Adrenal gland (tissue), 12 donors: ENCODE data around the gene ITGA11. TPM values are rescaled to one million over a fixed set of nuclear protein-coding genes. Genes with fewer than 3 reads are reported as not detected.
A peak's percentile ranks its signal among the peaks of the same experiment; 100 is the strongest.

Source experiments
- DNase-seq, 7 donors: peaks; one replicate each; pipeline ENCODE4 v3.0.0-alpha.2; 2019 to 2020
- H3K27ac ChIP-seq, 5 donors: fragments of 200-600 bp; sonication (generic) in 4 of 5; 1 replicate in 3 of 5; 2 replicates in 2 of 5; pipeline versions ENCODE4 v1.5.1 to v1.8.0; 2016 to 2020; ENCODE audit warnings: mild to moderate bottlenecking in 1 of 5
- H3K27me3 ChIP-seq: fragments of 200-600 bp; 2 replicates; pipeline ENCODE4 v1.8.0; 2021
- H3K36me3 ChIP-seq, 2 donors: fragments of 200-600 bp; replicated peaks in 1 of 2; 1 replicate in 1 of 2; 2 replicates in 1 of 2; pipeline versions ENCODE4 v1.5.1 to v1.8.0; 2018 to 2022
- H3K4me1 ChIP-seq, 2 donors: fragments of 200-600 bp; replicated peaks in 1 of 2; 1 replicate in 1 of 2; 2 replicates in 1 of 2; pipeline versions ENCODE4 v1.5.1 to v1.8.0; 2018 to 2021
- H3K4me3 ChIP-seq, 4 donors: fragments of 200-600 bp; sonication (generic) in 3 of 4; one replicate each; pipeline ENCODE4 v1.5.1; 2016 to 2018
- H3K9me3 ChIP-seq, 3 donors: fragments of 200-600 bp; sonication (generic) in 1 of 3; replicated peaks in 1 of 3; 1 replicate in 2 of 3; 2 replicates in 1 of 3; pipeline versions ENCODE4 v1.5.1 to v1.8.0; 2016 to 2021
- POLR2A ChIP-seq, 2 donors: fragments of 450-650 bp; IDR thresholded peaks; one replicate each; pipeline ENCODE4 v1.6.1; 2017; ENCODE audit warnings: antibody characterized with exemption in 2 of 2, mild to moderate bottlenecking in 2 of 2, moderate library complexity in 1 of 2
- WGBS, 4 donors: extraction: QIAGEN DNeasy Blood & Tissue Kit in 2 of 4; methylation state at CpG; one replicate each; pipeline versions ENCODE4 v1.1.5 to v1.1.7; 2013 to 2017; 5-methylcytosine and 5-hydroxymethylcytosine counted together
- intact Hi-C, 2 donors: fragments of 100-400 bp; cut with DNase I; formaldehyde crosslinking; loops; one replicate each; pipeline versions ENCODE4 v1.14.1 to v1.15.0; 2022 to 2023
- polyA plus RNA-seq, 3 donors: library from polyadenylated mRNA; stranded (reverse); fragments of 200-250 nt in 2 of 3; fragments of 350-450 nt in 1 of 3; fragmentation: Illumina TruSeq in 1 of 3; extraction: RNeasy Lipid Tissue Mini Kit (QIAGEN cat#74804) in 1 of 3; gene quantifications; one replicate each; pipeline ENCODE4 v1.2.3, GENCODE V29; 2013 to 2014
- total RNA-seq, 9 donors: library from RNA; depleted of rRNA in 4 of 9; stranded (reverse); fragments of >200 nt in 4 of 9; fragments of 120-200 nt in 1 of 9; fragmentation: NEBNext Ultra II Directional in 1 of 9; extraction: Animal tissue kit (Norgen Biotek cat#: 25700) in 1 of 9; gene quantifications; one replicate each; pipeline versions ENCODE4 v1.1.0 to v1.2.4, GENCODE V29; 2013 to 2023
- TF ChIP-seq, protein P1 (sequence below), 6 experiments: fragments of 450-650 bp in 4 of 6; fragments of 200-600 bp in 2 of 6; sonication (generic) in 1 of 6; IDR thresholded peaks; 1 replicate in 5 of 6; 2 replicates in 1 of 6; pipeline versions ENCODE4 v1.5.1 to v1.8.0; 2016 to 2021; ENCODE audit warnings: antibody characterized with exemption in 6 of 6, mild to moderate bottlenecking in 2 of 6, moderate library complexity in 1 of 6
- donor health status: healthy with polysubstance abuse.
- donor health status: Bipolar disorder and iron deficiency.
- donor health status: DM: yes; HTN: yes; CAD: no.
- donor health status: DM: no; HTN: no; CAD: no.
- donor health status: DM: no; HTN: no; CAD: no.
- donor health status: DM: yes; HTN: yes; CAD: no.

ITGA11 gene
- total and polyA plus RNA-seq, 12 donors, result 1.4 to 52.5 (median 7.5) TPM

DNA sequence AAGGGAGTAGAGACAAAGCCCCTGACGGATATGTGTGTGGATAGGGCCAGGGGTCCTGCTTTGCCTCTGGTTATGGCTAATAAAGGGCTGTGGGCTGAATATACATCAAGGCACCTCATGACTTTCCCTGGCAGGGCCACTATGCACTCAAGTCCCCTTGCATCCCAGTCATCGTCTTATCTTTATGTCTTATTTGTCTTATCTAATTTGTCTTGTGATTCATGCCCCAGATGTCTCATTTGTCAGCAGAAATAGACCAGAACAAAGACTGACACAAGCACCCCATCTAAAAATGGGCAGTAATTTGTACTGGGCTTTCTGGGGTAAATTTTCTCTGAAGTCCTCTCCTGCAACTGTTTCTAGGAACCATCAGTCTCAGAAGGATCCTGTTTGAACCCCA is 68.6 kb downstream of the ITGA11 start:
- DNase-seq, result no peak
- H3K27me3 ChIP-seq, result no peaks in the 10 kb centered on the region
- intact Hi-C loops, result loop anchor here in 1 of 2 donors (5.0 kb wide), 1 partner anchor 36 kb away; no protein-coding TSS in a partner anchor
- H3K4me1 ChIP-seq, result peaks cover 2 to 10% of the 10 kb centered on the region in 2 donors
- TF ChIP-seq POLR2A (IDR thresholded peaks at IDR 0.05), result no peak
- TF ChIP-seq, protein P1, sequence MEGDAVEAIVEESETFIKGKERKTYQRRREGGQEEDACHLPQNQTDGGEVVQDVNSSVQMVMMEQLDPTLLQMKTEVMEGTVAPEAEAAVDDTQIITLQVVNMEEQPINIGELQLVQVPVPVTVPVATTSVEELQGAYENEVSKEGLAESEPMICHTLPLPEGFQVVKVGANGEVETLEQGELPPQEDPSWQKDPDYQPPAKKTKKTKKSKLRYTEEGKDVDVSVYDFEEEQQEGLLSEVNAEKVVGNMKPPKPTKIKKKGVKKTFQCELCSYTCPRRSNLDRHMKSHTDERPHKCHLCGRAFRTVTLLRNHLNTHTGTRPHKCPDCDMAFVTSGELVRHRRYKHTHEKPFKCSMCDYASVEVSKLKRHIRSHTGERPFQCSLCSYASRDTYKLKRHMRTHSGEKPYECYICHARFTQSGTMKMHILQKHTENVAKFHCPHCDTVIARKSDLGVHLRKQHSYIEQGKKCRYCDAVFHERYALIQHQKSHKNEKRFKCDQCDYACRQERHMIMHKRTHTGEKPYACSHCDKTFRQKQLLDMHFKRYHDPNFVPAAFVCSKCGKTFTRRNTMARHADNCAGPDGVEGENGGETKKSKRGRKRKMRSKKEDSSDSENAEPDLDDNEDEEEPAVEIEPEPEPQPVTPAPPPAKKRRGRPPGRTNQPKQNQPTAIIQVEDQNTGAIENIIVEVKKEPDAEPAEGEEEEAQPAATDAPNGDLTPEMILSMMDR (IDR thresholded peaks at IDR 0.05), result no peak
- WGBS, 4 donors, result 54 to 70% (median 64%) methylated on average over 2 of the region's 2 CpGs
- H3K9me3 ChIP-seq, result no peaks in the 10 kb centered on the region
- H3K27ac ChIP-seq, result peak overlapping the region in 1 of 5 donors; percentile 32
- no peak overlapping the region for H3K4me3 ChIP-seq
- no peaks in the 10 kb centered on the region for H3K36me3 ChIP-seq

DNA sequence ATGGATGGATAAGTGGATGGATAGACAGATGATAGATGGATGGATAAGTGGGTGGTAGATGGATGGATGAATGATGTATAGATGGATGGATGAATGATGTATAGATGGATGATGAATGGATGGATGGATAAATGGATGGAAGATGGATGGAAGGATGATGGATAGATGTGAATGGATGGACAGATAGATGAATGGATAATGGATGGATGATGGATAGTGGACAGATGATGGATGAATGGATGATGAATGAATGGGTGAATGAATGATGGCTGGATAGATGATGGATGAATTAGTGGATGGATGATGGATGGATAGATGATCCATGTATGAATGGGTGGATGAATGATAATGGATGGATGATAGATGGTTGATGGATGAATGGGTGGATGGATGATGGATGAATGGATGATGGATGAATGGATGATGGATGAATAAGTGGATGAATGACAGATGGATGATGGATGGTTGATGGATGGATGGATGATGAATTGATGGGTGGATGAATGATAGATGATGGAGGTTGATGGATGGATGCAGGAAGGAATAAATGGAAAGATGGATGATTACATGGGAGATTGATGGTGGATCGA is 69.3 kb downstream of the ITGA11 start:
- 93 to 100% (median 98%) methylated on average over 1 of the region's 1 CpG for WGBS, 4 donors
- peaks cover 0 to 6% of the 10 kb centered on the region in 2 donors for H3K4me1 ChIP-seq
- H3K27ac ChIP-seq, result no peak overlapping the region
- H3K9me3 ChIP-seq, result peaks cover 0 to under 1% (median 0%) of the 10 kb centered on the region in 3 donors
- H3K36me3 ChIP-seq, result no peaks in the 10 kb centered on the region
- intact Hi-C loops, result loop anchor here in 1 of 2 donors (5.0 kb wide), 1 partner anchor 35 kb away; no protein-coding TSS in a partner anchor
- TF ChIP-seq, protein P1 (IDR thresholded peaks at IDR 0.05), result no peak
- TF ChIP-seq POLR2A (IDR thresholded peaks at IDR 0.05), result no peak
- no peaks in the 10 kb centered on the region for H3K27me3 ChIP-seq
- no peak for DNase-seq
- H3K4me3 ChIP-seq, result no peak overlapping the region

DNA sequence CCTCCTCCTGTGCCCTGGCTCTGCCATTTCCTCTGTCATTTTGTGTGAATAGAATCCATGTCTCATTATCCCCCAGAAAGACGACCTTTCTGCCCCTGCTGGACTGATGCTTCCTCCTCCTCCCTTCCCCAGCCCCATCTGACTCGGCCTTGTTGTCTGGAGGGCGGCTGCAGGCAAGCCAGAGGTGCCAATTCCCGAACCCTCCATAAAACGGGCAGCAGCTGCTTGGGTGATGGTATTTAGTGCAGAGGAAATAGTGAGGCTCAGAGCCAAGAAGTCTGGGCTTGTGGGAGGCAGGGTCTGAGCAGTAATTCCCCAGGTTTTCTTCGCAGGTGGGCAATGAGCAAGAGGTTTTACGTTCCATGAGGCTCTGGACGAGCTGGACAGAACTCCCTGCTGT is 71.2 kb downstream of the ITGA11 start:
- no peaks in the 10 kb centered on the region for H3K27me3 ChIP-seq
- 66 to 76% (median 71%) methylated on average over 6 to 8 of the region's 8 CpGs for WGBS, 4 donors
- TF ChIP-seq, protein P1 (IDR thresholded peaks at IDR 0.05), result no peak
- TF ChIP-seq POLR2A (IDR thresholded peaks at IDR 0.05), result no peak
- H3K36me3 ChIP-seq, result no peaks in the 10 kb centered on the region
- H3K4me3 ChIP-seq, result no peak overlapping the region
- no peak for DNase-seq
- no peak overlapping the region for H3K27ac ChIP-seq
- intact Hi-C loops, result loop anchor here in 1 of 2 donors (5.0 kb wide), 1 partner anchor 33 kb away; no protein-coding TSS in a partner anchor
- peaks cover 0 to 5% (median 0%) of the 10 kb centered on the region in 3 donors for H3K9me3 ChIP-seq
- H3K4me1 ChIP-seq, result peaks cover 0 to 6% of the 10 kb centered on the region in 2 donors

- intact Hi-C loops, result no loop called here
- Histone ChIP-seq H3K4me3 (no peak overlapping the region), H3K27me3 (no peaks in the 10 kb centered on the region), H3K36me3 (no peaks in the 10 kb centered on the region), H3K4me1 (peaks cover 10% of the 10 kb centered on the region in 2 donors), H3K9me3 (peaks cover 0 to 5% (median 0%) of the 10 kb centered on the region in 3 donors), H3K27ac (no peak overlapping the region)
- TF ChIP-seq, protein P1 (IDR thresholded peaks at IDR 0.05), result no peak
- no peak for TF ChIP-seq POLR2A (IDR thresholded peaks at IDR 0.05)
- 91 to 96% (median 93%) methylated on average over 3 to 6 of the region's 6 CpGs for WGBS, 4 donors
- no peak for DNase-seq
Observed at GRCh38 chr15:68356778-68357177, 75.2 kb downstream of the ITGA11 start.
